ENCODE data around the gene AMY1A. TPM values are rescaled to one million over a fixed set of nuclear protein-coding genes. Genes with fewer than 3 reads are reported as not detected.
"Not testable (repeated sequence)": the region's sequence is repeated elsewhere in the genome, so short reads cannot be mapped to it uniquely, and the experiment has no call there.

Gene AMY1A
- not detected for total RNA-seq

DNA sequence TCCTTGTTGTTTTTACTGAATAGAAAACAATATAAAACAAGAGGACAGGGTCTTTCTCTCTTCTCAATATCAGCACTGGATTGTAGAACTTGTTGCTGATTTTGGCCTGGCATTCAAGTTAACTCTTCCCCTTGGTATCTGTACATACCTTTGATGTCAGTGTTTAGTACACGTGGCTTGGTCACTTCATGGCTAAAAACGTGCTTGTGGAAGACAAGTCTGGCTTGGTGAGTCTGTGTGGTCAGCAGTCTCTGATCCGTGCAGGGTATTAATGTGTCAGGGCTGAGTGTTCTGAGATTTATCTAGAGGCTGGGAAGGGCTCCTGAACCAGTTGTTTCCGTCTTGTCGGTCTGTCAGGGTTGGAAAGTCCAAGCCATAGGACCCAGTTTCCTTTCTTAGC, at the start of gene AMY1A:
Gene AMY1A (plus strand): TSS at position 301 of the 400 bp plus-strand sequence. CDS start 571 bp downstream, outside the sequence.
- H3K36me3 ChIP-seq; H3K27ac ChIP-seq; intact Hi-C loops (cut with DNase I); H3K4me1 ChIP-seq; H3K9me3 ChIP-seq; DNase-seq (ENCODE audit: low spot score in 2 of 2); H3K27me3 ChIP-seq; H3K4me3 ChIP-seq: not testable (repeated sequence)

- no peak for DNase-seq (ENCODE audit: low spot score in 2 of 2)
- H3K4me1 ChIP-seq, result no peaks in the 10 kb centered on the region
These were observed 39.2 kb upstream of the AMY1A start for GRCh38 chr1:103616362-103616761.

GRCh38 chr1:103616994-103617477, 38.5 kb upstream of the AMY1A start, which contains the start of gene AMY2A:
Gene AMY2A (plus strand): TSS chr1:103617427. CDS start chr1:103617441, 14 bp downstream.
- H3K27ac ChIP-seq; H3K36me3 ChIP-seq; H3K4me1 ChIP-seq; intact Hi-C loops (cut with DNase I); H3K27me3 ChIP-seq; H3K9me3 ChIP-seq; DNase-seq (ENCODE audit: low spot score in 2 of 2); H3K4me3 ChIP-seq: not testable (repeated sequence)

More at GRCh38 chr1:103616362-103616761, 39.2 kb upstream of the AMY1A start:
- TF ChIP-seq, protein P1, sequence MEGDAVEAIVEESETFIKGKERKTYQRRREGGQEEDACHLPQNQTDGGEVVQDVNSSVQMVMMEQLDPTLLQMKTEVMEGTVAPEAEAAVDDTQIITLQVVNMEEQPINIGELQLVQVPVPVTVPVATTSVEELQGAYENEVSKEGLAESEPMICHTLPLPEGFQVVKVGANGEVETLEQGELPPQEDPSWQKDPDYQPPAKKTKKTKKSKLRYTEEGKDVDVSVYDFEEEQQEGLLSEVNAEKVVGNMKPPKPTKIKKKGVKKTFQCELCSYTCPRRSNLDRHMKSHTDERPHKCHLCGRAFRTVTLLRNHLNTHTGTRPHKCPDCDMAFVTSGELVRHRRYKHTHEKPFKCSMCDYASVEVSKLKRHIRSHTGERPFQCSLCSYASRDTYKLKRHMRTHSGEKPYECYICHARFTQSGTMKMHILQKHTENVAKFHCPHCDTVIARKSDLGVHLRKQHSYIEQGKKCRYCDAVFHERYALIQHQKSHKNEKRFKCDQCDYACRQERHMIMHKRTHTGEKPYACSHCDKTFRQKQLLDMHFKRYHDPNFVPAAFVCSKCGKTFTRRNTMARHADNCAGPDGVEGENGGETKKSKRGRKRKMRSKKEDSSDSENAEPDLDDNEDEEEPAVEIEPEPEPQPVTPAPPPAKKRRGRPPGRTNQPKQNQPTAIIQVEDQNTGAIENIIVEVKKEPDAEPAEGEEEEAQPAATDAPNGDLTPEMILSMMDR (IDR thresholded peaks at IDR 0.05), result no peak
- Histone ChIP-seq H3K27ac (no peak overlapping the region), H3K4me3 (no peak overlapping the region), H3K27me3 (no peaks in the 10 kb centered on the region), H3K9me3 (no peaks in the 10 kb centered on the region), H3K36me3 (no peaks in the 10 kb centered on the region)
- intact Hi-C loops (cut with DNase I), result no loop called here

DNA sequence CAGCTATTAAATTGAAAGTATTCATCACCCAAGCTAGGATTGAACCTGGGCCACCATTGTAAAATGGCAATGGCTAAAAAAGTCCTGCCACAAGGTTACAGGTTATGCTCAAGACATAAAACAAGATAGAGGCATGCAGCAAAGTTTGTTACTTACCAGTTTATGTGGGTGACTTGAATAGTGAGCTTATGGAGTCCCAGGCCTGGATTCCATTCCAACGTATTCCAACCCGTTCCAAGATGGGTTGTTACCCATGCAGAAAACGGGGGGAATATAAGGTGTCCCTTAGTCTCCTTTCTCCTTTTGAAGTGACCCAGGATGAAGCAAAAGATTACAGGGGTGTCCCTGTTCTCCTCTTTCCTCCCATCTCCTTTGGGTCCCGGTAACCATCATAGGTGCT, 28.1 kb upstream of the AMY1A start:
- H3K4me3 ChIP-seq; H3K27me3 ChIP-seq; H3K9me3 ChIP-seq; DNase-seq (ENCODE audit: low spot score in 2 of 2); H3K27ac ChIP-seq; H3K4me1 ChIP-seq; intact Hi-C loops (cut with DNase I); H3K36me3 ChIP-seq: not testable (repeated sequence)

DNA sequence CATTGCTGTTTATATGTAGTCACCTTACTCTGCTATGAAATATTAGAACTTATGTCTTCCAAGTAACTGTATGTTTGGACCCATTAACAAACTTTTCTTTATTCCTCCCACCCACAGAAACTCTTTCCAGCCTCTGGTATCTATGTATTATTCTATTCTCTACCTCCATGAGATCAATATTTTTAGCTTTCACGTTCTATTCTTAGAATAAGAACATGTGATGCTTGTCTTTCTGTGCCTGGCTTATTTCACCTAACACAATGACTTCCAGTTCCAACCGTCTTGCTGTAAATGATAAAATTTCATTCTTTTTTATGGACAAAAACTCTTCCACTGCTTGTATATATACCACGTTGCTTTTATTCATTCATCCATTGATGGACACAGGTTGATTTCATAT, 14.4 kb upstream of the AMY1A start:
- H3K36me3 ChIP-seq; H3K27ac ChIP-seq; H3K9me3 ChIP-seq; H3K4me3 ChIP-seq; DNase-seq (ENCODE audit: low spot score in 2 of 2); intact Hi-C loops (cut with DNase I); H3K27me3 ChIP-seq; H3K4me1 ChIP-seq: not testable (repeated sequence)

DNA sequence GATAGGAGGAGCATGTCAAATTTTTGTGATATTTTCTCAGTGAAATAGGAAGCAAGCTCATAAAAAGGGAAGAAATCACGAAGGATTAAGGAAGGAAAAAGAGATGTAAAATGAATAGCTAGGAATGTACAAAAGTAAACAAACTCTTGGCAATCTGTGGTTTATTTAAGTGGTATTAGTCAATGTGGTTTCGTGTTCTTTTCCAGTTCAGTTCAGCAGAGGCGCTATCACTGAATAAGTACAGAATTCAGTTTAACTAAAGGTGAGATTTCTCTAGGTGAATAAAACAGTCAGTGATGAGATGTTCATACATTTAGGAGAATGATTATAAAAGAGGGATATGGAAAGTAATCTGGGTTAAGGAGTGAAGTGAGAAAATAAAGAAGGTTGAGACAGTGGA, 11.7 kb upstream of the AMY1A start:
- H3K27me3 ChIP-seq; DNase-seq (ENCODE audit: low spot score in 2 of 2); H3K9me3 ChIP-seq; H3K36me3 ChIP-seq; H3K4me3 ChIP-seq; H3K27ac ChIP-seq; intact Hi-C loops (cut with DNase I); H3K4me1 ChIP-seq: not testable (repeated sequence)

DNA sequence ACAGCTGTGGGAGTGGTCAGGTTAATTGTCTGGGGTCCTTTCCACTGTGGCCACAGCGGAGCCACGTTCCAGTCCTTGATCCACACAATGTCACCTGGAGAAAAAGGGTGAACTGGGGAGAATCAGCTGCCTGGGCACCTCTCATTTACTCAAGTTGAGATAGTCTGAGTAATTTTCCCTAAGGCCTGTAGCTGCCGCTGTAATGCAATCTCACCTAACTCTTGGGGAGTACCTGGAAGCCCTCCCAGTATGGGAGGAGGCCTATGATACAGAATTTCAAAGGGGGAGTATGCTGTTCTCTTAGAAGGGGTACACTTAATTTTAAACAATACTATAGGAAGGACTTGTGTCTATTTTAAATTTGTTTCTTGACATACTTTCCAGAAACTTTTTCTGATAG, 5.3 kb upstream of the AMY1A start:
- H3K27me3 ChIP-seq; H3K4me1 ChIP-seq; H3K9me3 ChIP-seq; DNase-seq (ENCODE audit: low spot score in 2 of 2); H3K4me3 ChIP-seq; intact Hi-C loops (cut with DNase I); H3K27ac ChIP-seq; H3K36me3 ChIP-seq: not testable (repeated sequence)

DNA sequence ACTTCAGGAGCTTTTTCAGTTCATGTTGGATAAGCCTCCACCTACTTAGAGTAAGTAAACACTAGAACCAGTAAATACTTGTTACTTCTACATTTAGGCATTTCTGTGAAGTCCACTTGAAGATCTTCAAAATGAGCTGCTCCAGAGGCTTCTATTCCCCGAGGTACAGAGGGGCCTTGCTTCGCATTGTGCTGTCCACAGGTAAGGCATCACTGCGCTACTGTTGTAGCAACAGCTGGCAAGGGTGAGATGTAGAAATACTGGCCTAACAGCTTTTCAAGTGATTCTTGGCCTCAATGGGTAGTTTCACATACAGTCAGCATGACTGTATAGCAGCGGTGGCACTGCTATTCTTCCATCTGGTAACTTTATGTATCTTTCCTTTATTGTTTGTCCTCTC, 4.7 kb upstream of the AMY1A start:
- H3K4me3 ChIP-seq; H3K27ac ChIP-seq; H3K27me3 ChIP-seq; H3K9me3 ChIP-seq; intact Hi-C loops (cut with DNase I); DNase-seq (ENCODE audit: low spot score in 2 of 2); H3K4me1 ChIP-seq; H3K36me3 ChIP-seq: not testable (repeated sequence)

GRCh38 chr1:103654133-103654532, 1.4 kb upstream of the AMY1A start:
- H3K27me3 ChIP-seq; H3K27ac ChIP-seq; H3K4me1 ChIP-seq; H3K36me3 ChIP-seq; H3K4me3 ChIP-seq; intact Hi-C loops (cut with DNase I); DNase-seq (ENCODE audit: low spot score in 2 of 2); H3K9me3 ChIP-seq: not testable (repeated sequence)

- H3K4me1 ChIP-seq; H3K36me3 ChIP-seq; H3K9me3 ChIP-seq; H3K4me3 ChIP-seq; H3K27ac ChIP-seq; H3K27me3 ChIP-seq; DNase-seq (ENCODE audit: low spot score in 2 of 2); intact Hi-C loops (cut with DNase I): not testable (repeated sequence)
These were observed 20.8 kb downstream of the AMY1A start for GRCh38 chr1:103676335-103676734.

- H3K36me3 ChIP-seq; intact Hi-C loops (cut with DNase I): not testable (repeated sequence)
These were observed 40.5 kb downstream of the AMY1A start, which contains the start of gene AMY1B for GRCh38 chr1:103696110-103696509. Gene AMY1B (minus strand): TSS chr1:103696210. CDS start chr1:103695639, 571 bp downstream.

GRCh38 chr1:103697430-103697829, 41.9 kb downstream of the AMY1A start:
- intact Hi-C loops (cut with DNase I); H3K36me3 ChIP-seq; H3K4me1 ChIP-seq; H3K4me3 ChIP-seq; DNase-seq (ENCODE audit: low spot score in 2 of 2); H3K27me3 ChIP-seq; H3K9me3 ChIP-seq; H3K27ac ChIP-seq: not testable (repeated sequence)

More at GRCh38 chr1:103696110-103696509, 40.5 kb downstream of the AMY1A start, which contains the start of gene AMY1B:
- H3K9me3 ChIP-seq; H3K27ac ChIP-seq; DNase-seq (ENCODE audit: low spot score in 2 of 2); H3K4me1 ChIP-seq; H3K4me3 ChIP-seq; H3K27me3 ChIP-seq: not testable (repeated sequence)

DNA sequence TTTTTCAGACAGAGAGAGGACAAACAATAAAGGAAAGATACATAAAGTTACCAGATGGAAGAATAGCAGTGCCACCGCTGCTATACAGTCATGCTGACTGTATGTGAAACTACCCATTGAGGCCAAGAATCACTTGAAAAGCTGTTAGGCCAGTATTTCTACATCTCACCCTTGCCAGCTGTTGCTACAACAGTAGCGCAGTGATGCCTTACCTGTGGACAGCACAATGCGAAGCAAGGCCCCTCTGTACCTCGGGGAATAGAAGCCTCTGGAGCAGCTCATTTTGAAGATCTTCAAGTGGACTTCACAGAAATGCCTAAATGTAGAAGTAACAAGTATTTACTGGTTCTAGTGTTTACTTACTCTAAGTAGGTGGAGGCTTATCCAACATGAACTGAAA, 45.1 kb downstream of the AMY1A start:
- intact Hi-C loops (cut with DNase I); H3K9me3 ChIP-seq; DNase-seq (ENCODE audit: low spot score in 2 of 2); H3K27ac ChIP-seq; H3K36me3 ChIP-seq; H3K27me3 ChIP-seq; H3K4me1 ChIP-seq; H3K4me3 ChIP-seq: not testable (repeated sequence)

DNA sequence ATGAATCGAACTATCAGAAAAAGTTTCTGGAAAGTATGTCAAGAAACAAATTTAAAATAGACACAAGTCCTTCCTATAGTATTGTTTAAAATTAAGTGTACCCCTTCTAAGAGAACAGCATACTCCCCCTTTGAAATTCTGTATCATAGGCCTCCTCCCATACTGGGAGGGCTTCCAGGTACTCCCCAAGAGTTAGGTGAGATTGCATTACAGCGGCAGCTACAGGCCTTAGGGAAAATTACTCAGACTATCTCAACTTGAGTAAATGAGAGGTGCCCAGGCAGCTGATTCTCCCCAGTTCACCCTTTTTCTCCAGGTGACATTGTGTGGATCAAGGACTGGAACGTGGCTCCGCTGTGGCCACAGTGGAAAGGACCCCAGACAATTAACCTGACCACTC, 45.7 kb downstream of the AMY1A start:
- H3K4me1 ChIP-seq; H3K4me3 ChIP-seq; DNase-seq (ENCODE audit: low spot score in 2 of 2); H3K27me3 ChIP-seq; H3K27ac ChIP-seq; H3K9me3 ChIP-seq; H3K36me3 ChIP-seq; intact Hi-C loops (cut with DNase I): not testable (repeated sequence)
